IMR-90 (cell line): ENCODE data around the gene EPHB1. TPM values are rescaled to one million over a fixed set of nuclear protein-coding genes. Genes with fewer than 3 reads are reported as not detected.

Source experiments
- ATAC-seq: fragments of 200-7000 bp; cut with Tn5 transposase; 2 replicates; pipeline ENCODE4 v1.9.1; 2020; ENCODE audit warnings: low read depth, mild to moderate bottlenecking, moderate library complexity
- BruUV-seq: library from RNA; stranded (reverse); fragments of 400-500 nt; replicated peaks from 2 replicates; lab custom pipeline; 2021; lab: Mats Ljungman, UMichigan
- CTCF ChIA-PET: fragments of 300-600 bp; formaldehyde crosslinking; extraction: SDS; loops from one replicate; lab custom pipeline; 2021; ENCODE audit warnings: antibody characterized with exemption; lab: Yijun Ruan, JAX
- POLR2A ChIA-PET: fragments of 300-600 bp; sonication (Branson Sonifier 250); formaldehyde crosslinking; loops from one replicate; lab custom pipeline; 2022; ENCODE audit warnings: antibody characterized with exemption; ENCODE audit not compliant: unreplicated experiment; lab: Charles Lee
- DNase-seq: peaks from one replicate; pipeline ENCODE4 v3.0.0; 2013
- H2AFZ ChIP-seq: replicated peaks from 2 replicates; pipeline ENCODE3; 2013; ENCODE audit warnings: low read length, mild to moderate bottlenecking; ENCODE audit not compliant: poor library complexity
- H2AK5ac ChIP-seq: 2 replicates; pipeline ENCODE4 v1.6.1; 2013; ENCODE audit warnings: low read depth, low read length, inconsistent platforms
- H2AK9ac ChIP-seq: replicated peaks from 2 replicates; pipeline ENCODE3; 2013; ENCODE audit warnings: mild to moderate bottlenecking, low read depth, low read length, moderate library complexity; ENCODE audit not compliant: poor library complexity
- H2BK120ac ChIP-seq: 2 replicates; pipeline ENCODE4 v1.6.1; 2013; ENCODE audit warnings: low read depth, low read length, inconsistent platforms
- H2BK15ac ChIP-seq: 3 replicates; pipeline ENCODE4 v1.6.1; 2013; ENCODE audit warnings: low read depth, low read length, inconsistent platforms
- H2BK20ac ChIP-seq: 2 replicates; pipeline ENCODE4 v1.6.1; 2013; ENCODE audit warnings: low read depth, mild to moderate bottlenecking, inconsistent platforms, low read length, moderate library complexity
- H2BK5ac ChIP-seq: 2 replicates; pipeline ENCODE4 v1.6.1; 2013; ENCODE audit warnings: mild to moderate bottlenecking, low read depth, low read length, inconsistent platforms; ENCODE audit not compliant: poor library complexity, severe bottlenecking
- H3K14ac ChIP-seq: replicated peaks from 2 replicates; pipeline ENCODE4 v1.6.1; 2013; ENCODE audit warnings: low read depth, low read length, inconsistent platforms
- H3K18ac ChIP-seq: 2 replicates; pipeline ENCODE4 v1.6.1; 2013; ENCODE audit warnings: low read depth, low read length, control low read depth
- H3K23ac ChIP-seq: 2 replicates; pipeline ENCODE4 v1.6.1; 2013; ENCODE audit warnings: low read depth, low read length, inconsistent platforms
- H3K27ac ChIP-seq: 2 replicates; pipeline ENCODE4 v1.5.1; 2013; ENCODE audit warnings: mild to moderate bottlenecking, control low read depth, low read length; ENCODE audit not compliant: insufficient read depth
- H3K27me3 ChIP-seq: 2 replicates; pipeline ENCODE4 v1.6.1; 2013; ENCODE audit warnings: low read length; ENCODE audit not compliant: control insufficient read depth, insufficient read depth
- H3K36me3 ChIP-seq: 2 replicates; pipeline ENCODE4 v1.6.1; 2013; ENCODE audit warnings: low read length, mixed read lengths; ENCODE audit not compliant: control insufficient read depth, insufficient read depth
- H3K4ac ChIP-seq: 2 replicates; pipeline ENCODE4 v1.6.1; 2013; ENCODE audit warnings: low read depth, low read length, inconsistent platforms
- H3K4me1 ChIP-seq: 2 replicates; pipeline ENCODE4 v1.6.1; 2013; ENCODE audit warnings: low read length, mixed read lengths; ENCODE audit not compliant: control insufficient read depth, insufficient read depth
- H3K4me2 ChIP-seq: 2 replicates; pipeline ENCODE4 v1.6.1; 2013; ENCODE audit warnings: low read depth, mild to moderate bottlenecking, control low read depth, low read length, moderate library complexity
- H3K4me3 ChIP-seq: 2 replicates; pipeline ENCODE4 v1.5.1; 2013; ENCODE audit warnings: low read depth, mild to moderate bottlenecking, control low read depth, low read length, moderate library complexity; ENCODE audit not compliant: insufficient read depth
- H3K56ac ChIP-seq: 2 replicates; pipeline ENCODE4 v1.6.1; 2013; ENCODE audit warnings: low read length, inconsistent platforms; ENCODE audit not compliant: insufficient read depth; ENCODE audit errors: extremely low read depth
- H3K79me1 ChIP-seq, 2 experiments: 2 replicates each; pipeline ENCODE4 v1.6.1; 2013; ENCODE audit warnings: low read length in 2 of 2, inconsistent platforms in 1 of 2, low read depth in 1 of 2
- H3K9ac ChIP-seq: 2 replicates; pipeline ENCODE4 v1.6.1; 2013; ENCODE audit warnings: low read depth, low read length, control low read depth
- H3K9me1 ChIP-seq: 2 replicates; pipeline ENCODE4 v1.6.1; 2013; ENCODE audit warnings: low read length, inconsistent platforms; ENCODE audit not compliant: insufficient read depth
- H3K9me3 ChIP-seq: 2 replicates; pipeline ENCODE4 v1.6.1; 2013; ENCODE audit warnings: low read length; ENCODE audit not compliant: control insufficient read depth, insufficient read depth
- H4K20me1 ChIP-seq: 2 replicates; pipeline ENCODE4 v1.6.1; 2013; ENCODE audit warnings: low read length, inconsistent platforms; ENCODE audit not compliant: insufficient read depth
- H4K5ac ChIP-seq: 2 replicates; pipeline ENCODE4 v1.6.1; 2013; ENCODE audit warnings: mild to moderate bottlenecking, low read depth, low read length, control low read depth
- H4K8ac ChIP-seq, 2 experiments: 2 replicates each; pipeline ENCODE4 v1.6.1; 2013; ENCODE audit warnings: low read depth in 2 of 2, low read length in 2 of 2, control low read depth in 1 of 2, inconsistent platforms in 1 of 2
- H4K91ac ChIP-seq: 2 replicates; pipeline ENCODE4 v1.6.1; 2013; ENCODE audit warnings: low read depth, low read length, inconsistent platforms; ENCODE audit not compliant: insufficient read depth
- BHLHE40 ChIP-seq: fragments of 150-350 bp; IDR thresholded peaks from 2 replicates; pipeline ENCODE4 v1.6.1; 2016; ENCODE audit warnings: mild to moderate bottlenecking, low read depth, low read length
- CEBPB ChIP-seq: IDR thresholded peaks from 2 replicates; pipeline ENCODE4 v1.6.1; 2012; ENCODE audit warnings: low read depth, low read length, improper control_type of control experiment
- CHD1 ChIP-seq: IDR thresholded peaks from 2 replicates; pipeline ENCODE4 v1.6.1; 2012; ENCODE audit warnings: low read depth, low read length, improper control_type of control experiment
- FOS ChIP-seq: fragments of 150-350 bp; IDR thresholded peaks from 2 replicates; pipeline ENCODE4 v1.6.1; 2016; ENCODE audit warnings: low read depth, low read length
- MAFK ChIP-seq: IDR thresholded peaks from 2 replicates; pipeline ENCODE4 v1.6.1; 2012; ENCODE audit warnings: low read depth, low read length, improper control_type of control experiment
- MAZ ChIP-seq: IDR thresholded peaks from 2 replicates; pipeline ENCODE4 v1.6.1; 2012; ENCODE audit warnings: low read depth, mild to moderate bottlenecking, low read length, improper control_type of control experiment, moderate library complexity, borderline replicate concordance
- MXI1 ChIP-seq: IDR thresholded peaks from 2 replicates; pipeline ENCODE4 v1.6.1; 2012; ENCODE audit warnings: low read depth, mild to moderate bottlenecking, low read length, moderate library complexity, borderline replicate concordance
- NFE2L2 ChIP-seq: fragments of 150-350 bp; IDR thresholded peaks from 2 replicates; pipeline ENCODE4 v1.6.1; 2016; ENCODE audit warnings: low read depth, mild to moderate bottlenecking, low read length
- POLR2A ChIP-seq: IDR thresholded peaks from 2 replicates; pipeline ENCODE4 v1.6.1; 2012; ENCODE audit warnings: mild to moderate bottlenecking, low read depth, low read length
- RAD21 ChIP-seq: IDR thresholded peaks from 2 replicates; pipeline ENCODE4 v1.6.1; 2012; ENCODE audit warnings: low read length, improper control_type of control experiment
- RCOR1 ChIP-seq: IDR thresholded peaks from 2 replicates; pipeline ENCODE4 v1.6.1; 2012; ENCODE audit warnings: mild to moderate bottlenecking, low read length, improper control_type of control experiment; ENCODE audit not compliant: insufficient replicate concordance
- RFX5 ChIP-seq: IDR thresholded peaks from 2 replicates; pipeline ENCODE4 v1.8.0; 2012; ENCODE audit warnings: low read depth, mild to moderate bottlenecking, low read length, moderate library complexity
- SMC3 ChIP-seq: fragments of 150-350 bp; IDR thresholded peaks from 2 replicates; pipeline ENCODE4 v1.6.1; 2016; ENCODE audit warnings: low read depth, mild to moderate bottlenecking, antibody characterized with exemption, low read length, moderate library complexity
- WGBS, 2 experiments: methylation state at CpG; one replicate each; pipeline versions ENCODE4 v1.1.5 to v1.1.7; 2013; ENCODE audit warnings: missing lambda C conversion rate in 2 of 2; ENCODE audit not compliant: insufficient read length in 1 of 2; ENCODE audit errors: extremely low coverage in 2 of 2; 5-methylcytosine and 5-hydroxymethylcytosine counted together
- dilution Hi-C: fragments of 300-500 bp; cut with HindIII; formaldehyde crosslinking; loops from one replicate; pipeline ENCODE4 v1.14.3; 2018; ENCODE audit warnings: low sequenced_read_pairs; ENCODE audit not compliant: unreplicated experiment
- in situ Hi-C: fragments of 300-500 bp; cut with MboI; formaldehyde crosslinking; loops from 3 replicates; pipeline ENCODE4 v1.14.3; 2019; ENCODE audit warnings: low sequenced_read_pairs, inconsistent platforms, mixed read lengths
- intact Hi-C: fragments of 100-400 bp; cut with micrococcal nuclease; formaldehyde crosslinking; loops from 2 replicates; pipeline ENCODE4 v1.10.0; 2022
- polyA plus RNA-seq, 3 experiments: library from polyadenylated mRNA; depleted of rRNA; stranded (reverse); fragments of >200 nt; gene quantifications; 2 replicates each; pipeline ENCODE4 v1.2.3, GENCODE V29; 2012; ENCODE audit warnings: low replicate concordance in 1 of 3
- total RNA-seq: library from RNA; depleted of rRNA; stranded (reverse); fragments of >200 nt; gene quantifications from 2 replicates; pipeline ENCODE4 v1.2.3, GENCODE V29; 2012
- TF ChIP-seq, protein P1 (sequence below): fragments of 150-350 bp; IDR thresholded peaks from 2 replicates; pipeline ENCODE4 v1.6.1; 2016; ENCODE audit warnings: low read depth, mild to moderate bottlenecking, low read length, moderate library complexity, borderline replicate concordance
- TF ChIP-seq, protein P2 (sequence below): conservative IDR thresholded peaks from 2 replicates; pipeline ENCODE4 v1.5.1; 2012; ENCODE audit warnings: mild to moderate bottlenecking, low read depth, low read length, improper control_type of control experiment
- TF ChIP-seq, protein P3 (sequence below): fragments of 150-350 bp; IDR thresholded peaks from 2 replicates; pipeline ENCODE4 v1.6.1; 2017; ENCODE audit warnings: mild to moderate bottlenecking, antibody characterized with exemption, low read length, low read depth

Gene EPHB1
- total and polyA plus RNA-seq, 2 of the 4 experiments (the other 2 are of a cell fraction), result 0.17 to 0.36 TPM

DNA sequence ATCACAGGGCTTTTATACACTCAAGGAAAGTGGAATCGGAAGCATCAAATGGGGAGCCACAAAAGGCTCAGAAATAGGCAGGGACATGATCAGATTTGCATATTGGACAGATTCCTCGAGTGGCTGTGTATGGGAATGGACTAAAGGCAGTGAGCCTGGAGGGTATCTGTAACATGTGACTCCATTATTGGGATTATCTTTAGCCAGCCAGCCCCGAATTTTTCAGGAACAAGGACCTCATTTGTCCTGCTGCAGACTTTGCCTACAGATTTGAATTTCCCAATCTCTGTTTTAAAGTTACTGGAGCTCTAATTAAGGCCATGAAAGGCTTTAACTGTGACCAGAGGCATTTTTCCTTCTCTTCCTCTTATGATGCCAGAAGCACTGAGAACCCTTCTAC is 26.9 kb upstream of the EPHB1 start:
- in situ Hi-C loops, result no loop called here
- Histone ChIP-seq H3K4ac (no peak overlapping the region), H4K5ac (no peak overlapping the region), H2BK15ac (no peak overlapping the region), H4K91ac (no peak overlapping the region), H3K9ac (no peak overlapping the region), H3K56ac (no peak overlapping the region), H2BK20ac (no peak overlapping the region), H4K20me1 (no peaks in the 10 kb centered on the region), H3K4me1 (no peaks in the 10 kb centered on the region), H3K14ac (no peak overlapping the region), H3K4me2 (no peak overlapping the region), H3K9me3 (no peaks in the 10 kb centered on the region), H3K4me3 (no peak overlapping the region), H2AK5ac (no peak overlapping the region), H2AK9ac (no peak overlapping the region), H3K79me1 (no peaks in the 10 kb centered on the region), H4K8ac (no peak overlapping the region), H3K36me3 (no peaks in the 10 kb centered on the region), H3K18ac (no peak overlapping the region), H2AFZ (no peak overlapping the region), H3K27me3 (peaks cover 5% of the 10 kb centered on the region), H3K27ac (no peak overlapping the region), H3K23ac (no peak overlapping the region), H2BK120ac (no peak overlapping the region), H3K9me1 (no peaks in the 10 kb centered on the region), H2BK5ac (no peak overlapping the region)
- TF ChIP-seq, protein P1, sequence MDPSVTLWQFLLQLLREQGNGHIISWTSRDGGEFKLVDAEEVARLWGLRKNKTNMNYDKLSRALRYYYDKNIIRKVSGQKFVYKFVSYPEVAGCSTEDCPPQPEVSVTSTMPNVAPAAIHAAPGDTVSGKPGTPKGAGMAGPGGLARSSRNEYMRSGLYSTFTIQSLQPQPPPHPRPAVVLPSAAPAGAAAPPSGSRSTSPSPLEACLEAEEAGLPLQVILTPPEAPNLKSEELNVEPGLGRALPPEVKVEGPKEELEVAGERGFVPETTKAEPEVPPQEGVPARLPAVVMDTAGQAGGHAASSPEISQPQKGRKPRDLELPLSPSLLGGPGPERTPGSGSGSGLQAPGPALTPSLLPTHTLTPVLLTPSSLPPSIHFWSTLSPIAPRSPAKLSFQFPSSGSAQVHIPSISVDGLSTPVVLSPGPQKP, result no peak
- TF ChIP-seq, protein P2, sequence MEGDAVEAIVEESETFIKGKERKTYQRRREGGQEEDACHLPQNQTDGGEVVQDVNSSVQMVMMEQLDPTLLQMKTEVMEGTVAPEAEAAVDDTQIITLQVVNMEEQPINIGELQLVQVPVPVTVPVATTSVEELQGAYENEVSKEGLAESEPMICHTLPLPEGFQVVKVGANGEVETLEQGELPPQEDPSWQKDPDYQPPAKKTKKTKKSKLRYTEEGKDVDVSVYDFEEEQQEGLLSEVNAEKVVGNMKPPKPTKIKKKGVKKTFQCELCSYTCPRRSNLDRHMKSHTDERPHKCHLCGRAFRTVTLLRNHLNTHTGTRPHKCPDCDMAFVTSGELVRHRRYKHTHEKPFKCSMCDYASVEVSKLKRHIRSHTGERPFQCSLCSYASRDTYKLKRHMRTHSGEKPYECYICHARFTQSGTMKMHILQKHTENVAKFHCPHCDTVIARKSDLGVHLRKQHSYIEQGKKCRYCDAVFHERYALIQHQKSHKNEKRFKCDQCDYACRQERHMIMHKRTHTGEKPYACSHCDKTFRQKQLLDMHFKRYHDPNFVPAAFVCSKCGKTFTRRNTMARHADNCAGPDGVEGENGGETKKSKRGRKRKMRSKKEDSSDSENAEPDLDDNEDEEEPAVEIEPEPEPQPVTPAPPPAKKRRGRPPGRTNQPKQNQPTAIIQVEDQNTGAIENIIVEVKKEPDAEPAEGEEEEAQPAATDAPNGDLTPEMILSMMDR, result no peak
- TF ChIP-seq BHLHE40, result no peak
- TF ChIP-seq, protein P3, sequence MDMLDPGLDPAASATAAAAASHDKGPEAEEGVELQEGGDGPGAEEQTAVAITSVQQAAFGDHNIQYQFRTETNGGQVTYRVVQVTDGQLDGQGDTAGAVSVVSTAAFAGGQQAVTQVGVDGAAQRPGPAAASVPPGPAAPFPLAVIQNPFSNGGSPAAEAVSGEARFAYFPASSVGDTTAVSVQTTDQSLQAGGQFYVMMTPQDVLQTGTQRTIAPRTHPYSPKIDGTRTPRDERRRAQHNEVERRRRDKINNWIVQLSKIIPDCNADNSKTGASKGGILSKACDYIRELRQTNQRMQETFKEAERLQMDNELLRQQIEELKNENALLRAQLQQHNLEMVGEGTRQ, result no peak
- TF ChIP-seq MXI1, result no peak
- no peak for TF ChIP-seq RFX5
- TF ChIP-seq MAZ, result no peak
- no peak for TF ChIP-seq NFE2L2
- no peak for TF ChIP-seq SMC3
- TF ChIP-seq POLR2A, result no peak
- TF ChIP-seq MAFK, result no peak
- TF ChIP-seq FOS, result no peak
- TF ChIP-seq CEBPB, result no peak
- no peak for TF ChIP-seq RAD21
- no peak for TF ChIP-seq RCOR1
- TF ChIP-seq CHD1, result no peak
- no TSS peak for BruUV-seq
- no peak for ATAC-seq
- no peak for DNase-seq
- dilution Hi-C loops, result no loop called here
- 13% methylated on average over 1 of the region's 3 CpGs; no CpG with 5 or more reads in 1 of the 2 experiments for WGBS, 2 experiments
- intact Hi-C loops, result no loop called here
- ChIA-PET POLR2A (no interaction called here), CTCF (no interaction called here)
